ENCODE data around the gene C1orf174.

C1orf174 gene

GRCh38 chr1:3900150-3900968 is at the start of gene C1orf174:
Gene C1orf174, minus strand, starts transcription at chr1:3900272. Its CDS starts 86 bp downstream, at chr1:3900186.
- DNase-seq = peak; percentile 94

DNA sequence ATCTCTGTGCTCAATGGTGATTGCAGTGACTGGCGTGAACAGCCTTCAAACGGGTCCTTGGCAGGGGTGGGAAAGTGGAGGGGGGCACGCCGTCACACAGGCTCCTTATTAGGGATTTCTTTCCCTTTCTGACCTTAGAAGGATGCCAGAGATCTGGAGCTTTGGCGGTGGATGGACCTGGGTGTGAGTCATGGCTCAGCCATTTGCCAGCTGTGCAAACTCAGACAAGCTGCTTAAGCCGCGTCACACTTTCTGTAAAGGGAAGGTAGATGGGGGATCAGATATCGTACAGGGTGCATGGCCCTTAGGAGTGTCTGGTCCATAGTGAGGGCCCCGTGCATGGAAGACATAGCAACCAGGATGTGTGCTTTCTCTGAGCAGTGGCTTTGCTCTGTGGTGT is 48.3 kb upstream of the C1orf174 start:
- no peak for DNase-seq

- no peak for DNase-seq
These were observed 46.1 kb upstream of the C1orf174 start for GRCh38 chr1:3945916-3946840.

DNA sequence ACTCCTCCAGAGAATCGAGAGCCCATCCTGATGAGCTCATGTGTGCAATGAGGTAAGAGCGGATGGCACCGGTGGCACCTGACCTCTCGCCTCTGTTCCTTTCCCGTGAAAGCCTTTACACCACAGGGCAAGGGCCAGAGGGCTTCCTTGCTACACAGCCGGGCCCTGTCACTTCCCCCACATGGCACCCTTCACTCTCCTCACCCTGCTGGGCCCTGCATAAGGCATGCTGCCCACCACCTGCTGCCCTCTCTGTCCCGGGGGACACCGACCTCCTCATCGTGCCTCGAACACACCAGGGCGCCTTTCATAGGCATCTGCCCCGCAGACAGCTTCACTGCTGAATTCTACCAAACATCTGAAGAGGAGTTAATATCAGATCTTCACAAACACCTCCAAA is 45.1 kb upstream of the C1orf174 start:
- DNase-seq = no peak

GRCh38 chr1:3944578-3945125 is 44.6 kb upstream of the C1orf174 start:
- DNase-seq = no peak

DNA sequence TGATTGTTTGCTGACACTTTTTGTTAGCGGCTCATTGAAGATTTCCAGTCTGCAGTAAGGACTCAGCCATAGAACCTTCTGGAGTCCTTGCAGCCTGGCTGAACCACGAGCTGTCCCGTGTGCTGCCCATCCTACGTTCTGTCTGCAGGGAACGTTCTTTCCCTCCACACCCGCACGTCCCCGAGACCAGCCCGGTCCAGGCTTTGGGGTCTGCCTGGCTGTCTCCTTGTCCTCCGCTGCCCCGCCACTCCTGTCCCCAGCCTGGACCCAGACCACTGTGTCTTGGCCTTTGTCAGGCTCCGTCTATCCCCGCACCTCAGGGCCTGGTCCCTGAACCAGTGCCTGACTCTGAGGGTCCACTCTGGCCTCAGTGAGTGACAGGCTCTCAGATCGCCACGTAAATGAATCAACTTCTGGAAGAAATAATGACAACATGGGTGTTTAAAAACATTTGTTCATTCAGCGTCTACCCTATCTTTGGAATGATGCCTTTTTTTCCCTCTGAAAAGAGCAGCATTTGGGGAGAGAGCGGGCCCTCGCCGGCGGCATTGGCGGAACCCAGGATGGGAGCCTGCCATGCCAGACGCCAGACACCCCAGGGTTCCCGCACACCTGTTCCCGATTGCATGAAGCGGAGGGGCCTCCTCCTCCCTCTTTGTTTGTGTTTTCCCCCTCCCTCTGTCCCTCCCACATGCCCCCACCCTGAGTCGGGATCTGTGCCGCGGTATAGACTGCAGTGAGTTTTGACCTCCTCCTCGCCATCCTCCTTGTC is 43.9 kb upstream of the C1orf174 start:
- DNase-seq = no peak

DNA sequence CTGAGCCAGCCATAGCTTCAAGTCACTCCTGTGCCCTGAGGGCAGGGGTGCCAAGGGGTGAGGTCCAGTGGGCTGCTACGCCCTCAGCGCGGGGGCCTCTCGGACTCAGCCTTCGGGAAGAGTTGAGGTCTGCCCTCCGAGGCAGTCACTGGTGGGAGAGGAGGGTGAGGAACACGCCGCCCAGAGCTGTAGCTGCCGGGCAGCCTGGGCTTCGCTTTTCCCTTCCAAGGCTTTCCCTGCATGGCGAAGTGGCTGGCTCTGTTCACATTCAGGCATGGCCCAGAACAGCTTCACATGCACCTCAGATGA is 43.0 kb upstream of the C1orf174 start:
- DNase-seq = no peak

- DNase-seq = no peak
These were observed 42.5 kb upstream of the C1orf174 start for GRCh38 chr1:3942416-3943122.

- no peak for DNase-seq
These were observed 40.8 kb upstream of the C1orf174 start for GRCh38 chr1:3940754-3941345.

GRCh38 chr1:3940081-3940753 is 40.1 kb upstream of the C1orf174 start:
- DNase-seq = no peak

DNA sequence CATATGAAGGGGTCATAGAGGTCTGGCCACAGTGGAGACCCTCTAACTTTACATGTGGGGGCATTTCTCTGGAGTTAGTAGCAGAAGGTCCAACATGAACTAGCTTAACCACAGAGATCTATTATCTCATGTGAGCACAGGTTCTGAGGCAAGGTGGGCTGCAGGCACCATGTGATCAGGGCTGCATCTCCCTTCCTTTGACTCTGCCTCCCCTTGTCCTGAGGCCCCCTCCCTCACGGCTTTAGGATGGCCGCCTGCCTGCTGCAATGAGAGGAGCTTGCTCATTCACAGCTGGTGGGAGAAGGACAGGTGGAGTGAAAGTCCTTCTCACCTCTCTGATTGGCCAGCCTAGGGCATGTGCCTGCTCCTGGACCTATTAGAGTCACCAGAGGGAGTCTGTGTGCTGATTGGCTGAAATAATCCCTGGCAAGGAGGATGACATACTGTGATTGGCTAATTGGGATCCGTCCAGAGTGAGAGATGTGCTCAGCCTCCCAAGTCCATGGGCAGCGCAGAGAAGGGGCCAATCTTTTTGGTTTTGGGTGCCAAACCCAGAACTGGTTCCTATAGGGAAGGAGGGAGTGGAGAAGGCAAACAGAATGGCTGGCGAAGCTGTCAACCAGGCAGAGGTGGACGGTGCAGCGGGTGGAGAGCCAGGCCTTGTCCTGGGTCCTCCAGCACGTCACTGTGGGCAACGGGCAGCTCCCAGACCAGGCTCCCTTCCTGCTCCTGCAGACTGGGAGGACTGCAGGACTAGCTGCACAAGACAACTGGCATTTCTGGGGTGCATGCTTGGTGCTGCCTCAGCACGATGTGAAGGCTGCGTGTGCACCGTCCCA is 39.4 kb upstream of the C1orf174 start:
- no peak for DNase-seq

DNA sequence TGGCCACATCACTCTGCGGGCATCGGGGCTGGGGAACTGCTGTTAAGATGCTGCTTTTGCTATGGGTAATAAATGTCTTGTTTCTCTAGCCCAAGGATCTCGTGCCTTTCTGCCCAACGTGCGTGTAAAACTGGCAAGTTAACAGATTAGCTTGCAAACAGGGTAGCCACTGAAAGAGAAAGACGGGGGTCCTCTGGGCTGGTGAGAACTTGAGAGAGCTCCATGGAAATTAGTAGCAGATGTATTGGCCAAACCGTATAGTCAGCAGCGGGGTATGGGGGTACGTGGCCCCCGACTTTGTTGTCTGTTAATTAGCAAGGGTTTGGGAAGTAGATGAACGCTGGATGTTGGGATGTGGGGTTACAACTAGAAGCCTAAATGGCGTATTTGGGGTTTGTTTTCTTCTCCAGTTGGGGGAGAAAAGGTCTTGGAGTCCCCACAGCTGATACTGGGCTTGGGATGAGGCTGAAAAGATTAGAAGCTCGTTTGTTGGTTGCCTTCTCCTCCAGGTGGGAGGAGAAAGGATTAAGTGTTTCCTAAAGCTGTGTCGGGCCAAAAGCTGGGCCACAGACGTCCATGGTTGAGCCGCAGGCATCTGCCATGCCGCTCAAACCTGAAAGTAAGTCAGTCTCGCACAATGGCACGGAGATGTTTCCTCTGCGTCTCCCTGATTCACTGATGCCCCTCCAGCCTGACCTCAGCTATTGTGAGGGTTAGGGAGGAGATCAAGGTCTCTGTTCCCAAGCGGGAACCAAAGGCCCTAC is 32.3 kb upstream of the C1orf174 start:
- no peak for DNase-seq

GRCh38 chr1:3931007-3931912 is 31.2 kb upstream of the C1orf174 start:
- no peak for DNase-seq

GRCh38 chr1:3930301-3931006 is 30.4 kb upstream of the C1orf174 start:
- DNase-seq = no peak

GRCh38 chr1:3929126-3929525 is 29.1 kb upstream of the C1orf174 start:
- DNase-seq = no peak

DNA sequence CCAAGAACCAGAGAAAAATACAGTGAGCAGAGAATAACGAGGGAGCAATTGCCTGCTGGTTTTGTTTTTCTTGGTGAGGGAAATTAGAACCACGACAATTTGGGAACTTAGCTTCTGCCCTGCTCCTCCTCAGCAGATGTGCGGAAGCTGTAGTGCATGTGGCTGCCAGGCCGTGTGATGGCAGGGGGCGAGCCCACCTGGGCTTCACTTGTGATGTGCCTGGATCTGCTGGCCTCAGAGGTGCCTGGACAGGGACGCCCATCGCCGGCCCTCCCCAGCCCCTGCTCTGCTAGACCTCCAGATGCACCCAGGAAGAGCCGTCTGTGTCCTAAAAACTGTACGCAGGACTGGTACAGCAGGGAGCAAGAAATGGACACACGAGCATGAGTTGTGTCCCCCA is 28.5 kb upstream of the C1orf174 start:
- DNase-seq = no peak

DNA sequence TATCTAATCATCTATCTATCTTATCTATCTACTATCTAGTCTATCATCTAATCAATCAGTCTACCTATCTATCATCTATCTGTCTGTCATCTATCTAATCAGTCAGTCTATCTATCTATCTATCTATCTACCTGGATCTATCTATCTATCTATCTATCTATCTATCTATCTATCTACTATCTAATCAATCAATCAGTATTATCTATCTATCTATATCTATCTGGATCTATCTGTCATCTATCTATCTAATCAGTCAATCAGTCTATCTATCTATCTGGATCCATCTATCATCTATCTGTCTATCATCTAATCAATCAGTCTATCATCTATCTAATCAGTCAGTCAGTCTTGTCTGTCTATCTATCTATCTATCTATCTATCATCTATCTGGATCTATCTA is 26.9 kb upstream of the C1orf174 start:
- DNase-seq = no peak

- no peak for DNase-seq
These were observed 25.7 kb upstream of the C1orf174 start for GRCh38 chr1:3925762-3926161.

Measured in activated effector memory CD4-positive, alpha-beta T cell treated with Interleukin-2 at 50 U/mL for 16 hours (primary cell).